Measurements from ENCODE around the gene SPNS2. TPM values are rescaled to one million over a fixed set of nuclear protein-coding genes. Genes with fewer than 3 reads are reported as not detected.

The SPNS2 gene
- total RNA-seq, 4 donors from 2014 or later = 8.7 to 72.0 (median 18.2) TPM

- in situ Hi-C loops (cut with MboI; ENCODE audit: low pct_ligation_motif_present in 1 of 4, low pct_unique_long_range_greater_than_20kb in 1 of 4, low sequenced_read_pairs in 3 of 4) = no loop called here
- H3K4me3 ChIP-seq = no peak overlapping the region
- 69% methylated on average over 5 of the region's 5 CpGs; no CpG with 5 or more reads in 1 of the 2 donors for WGBS, 2 donors (ENCODE audit: low coverage in 1 of 2)
- H3K4me1 ChIP-seq = peaks cover 0 to 6% (median 2%) of the 10 kb centered on the region in 4 donors
- no peak for DNase-seq
- TF ChIP-seq POLR2AphosphoS5 (IDR thresholded peaks at IDR 0.05) (no peak), POLR2A (IDR thresholded peaks at IDR 0.05) (no peak), EP300 (IDR thresholded peaks at IDR 0.05; ENCODE audit: low read depth) (no peak)
- TF ChIP-seq, protein P1, sequence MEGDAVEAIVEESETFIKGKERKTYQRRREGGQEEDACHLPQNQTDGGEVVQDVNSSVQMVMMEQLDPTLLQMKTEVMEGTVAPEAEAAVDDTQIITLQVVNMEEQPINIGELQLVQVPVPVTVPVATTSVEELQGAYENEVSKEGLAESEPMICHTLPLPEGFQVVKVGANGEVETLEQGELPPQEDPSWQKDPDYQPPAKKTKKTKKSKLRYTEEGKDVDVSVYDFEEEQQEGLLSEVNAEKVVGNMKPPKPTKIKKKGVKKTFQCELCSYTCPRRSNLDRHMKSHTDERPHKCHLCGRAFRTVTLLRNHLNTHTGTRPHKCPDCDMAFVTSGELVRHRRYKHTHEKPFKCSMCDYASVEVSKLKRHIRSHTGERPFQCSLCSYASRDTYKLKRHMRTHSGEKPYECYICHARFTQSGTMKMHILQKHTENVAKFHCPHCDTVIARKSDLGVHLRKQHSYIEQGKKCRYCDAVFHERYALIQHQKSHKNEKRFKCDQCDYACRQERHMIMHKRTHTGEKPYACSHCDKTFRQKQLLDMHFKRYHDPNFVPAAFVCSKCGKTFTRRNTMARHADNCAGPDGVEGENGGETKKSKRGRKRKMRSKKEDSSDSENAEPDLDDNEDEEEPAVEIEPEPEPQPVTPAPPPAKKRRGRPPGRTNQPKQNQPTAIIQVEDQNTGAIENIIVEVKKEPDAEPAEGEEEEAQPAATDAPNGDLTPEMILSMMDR (IDR thresholded peaks at IDR 0.05) = no peak
- H3K9me3 ChIP-seq = no peaks in the 10 kb centered on the region
- no peaks in the 10 kb centered on the region for H3K36me3 ChIP-seq
- H3K27me3 ChIP-seq = no peaks in the 10 kb centered on the region
- H3K27ac ChIP-seq = no peak overlapping the region
- intact Hi-C loops (cut with DNase I; ENCODE audit: low total_unique reads) = no loop called here
Observed at GRCh38 chr17:4515501-4515900, 16.8 kb downstream of the SPNS2 start.

DNA sequence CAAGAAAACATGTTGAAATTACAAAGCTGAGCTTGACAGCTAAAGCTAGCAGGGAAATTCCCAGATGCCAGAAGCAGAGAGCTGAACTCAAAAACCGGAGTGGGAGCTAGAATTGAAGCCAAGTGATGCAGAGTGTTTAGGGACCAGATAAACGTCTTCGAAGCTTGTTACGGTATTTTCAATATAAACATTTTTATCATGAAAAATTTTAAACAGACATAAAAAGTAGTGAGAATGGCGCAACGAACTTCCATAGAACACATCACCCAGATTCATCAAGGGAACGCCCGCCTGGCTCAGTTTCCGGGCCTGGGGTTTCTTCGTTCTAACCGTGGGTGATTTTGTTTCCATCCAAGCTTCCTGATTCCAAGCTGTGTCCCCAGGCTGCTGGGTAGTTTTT lies 18.1 kb downstream of the SPNS2 start:
- Histone ChIP-seq H3K9me3 (no peaks in the 10 kb centered on the region), H3K4me3 (no peak overlapping the region), H3K36me3 (no peaks in the 10 kb centered on the region), H3K27me3 (no peaks in the 10 kb centered on the region), H3K4me1 (peaks cover 0 to 11% (median 6%) of the 10 kb centered on the region in 4 donors), H3K27ac (peak overlapping the region in 1 of 4 donors; percentile 11)
- intact Hi-C loops (cut with DNase I; ENCODE audit: low total_unique reads) = no loop called here
- TF ChIP-seq, protein P1 (IDR thresholded peaks at IDR 0.05) = no peak
- TF ChIP-seq EP300 (IDR thresholded peaks at IDR 0.05; ENCODE audit: low read depth) = no peak
- TF ChIP-seq POLR2A (IDR thresholded peaks at IDR 0.05) = no peak
- TF ChIP-seq POLR2AphosphoS5 (IDR thresholded peaks at IDR 0.05) = no peak
- WGBS, 2 donors (ENCODE audit: low coverage in 1 of 2) = 61 to 76% methylated on average over 11 of the region's 11 CpGs
- in situ Hi-C loops (cut with MboI; ENCODE audit: low pct_ligation_motif_present in 1 of 4, low pct_unique_long_range_greater_than_20kb in 1 of 4, low sequenced_read_pairs in 3 of 4) = no loop called here
- no peak for DNase-seq

DNA sequence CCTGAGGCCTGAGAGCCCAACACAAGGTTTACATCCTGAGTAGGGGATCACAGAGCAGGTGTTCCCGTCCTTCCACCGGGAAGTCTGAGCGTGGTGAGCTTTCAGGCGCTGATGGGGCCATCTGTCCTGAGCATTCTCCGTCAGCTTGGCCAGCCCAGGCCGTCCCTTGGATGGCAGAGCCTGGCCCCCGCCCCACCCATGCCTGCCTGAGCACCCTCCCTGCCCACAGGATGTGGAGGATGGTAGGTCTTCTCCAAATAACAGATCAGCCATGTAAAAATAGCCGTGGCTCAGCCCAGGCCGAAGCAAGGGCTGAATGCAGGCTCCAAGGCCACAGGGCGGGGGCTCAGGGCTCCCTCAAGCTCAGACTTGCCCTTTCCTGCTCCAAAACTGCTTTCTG lies 20.2 kb downstream of the SPNS2 start:
- TF ChIP-seq, protein P1 (IDR thresholded peaks at IDR 0.05) = no peak

DNA sequence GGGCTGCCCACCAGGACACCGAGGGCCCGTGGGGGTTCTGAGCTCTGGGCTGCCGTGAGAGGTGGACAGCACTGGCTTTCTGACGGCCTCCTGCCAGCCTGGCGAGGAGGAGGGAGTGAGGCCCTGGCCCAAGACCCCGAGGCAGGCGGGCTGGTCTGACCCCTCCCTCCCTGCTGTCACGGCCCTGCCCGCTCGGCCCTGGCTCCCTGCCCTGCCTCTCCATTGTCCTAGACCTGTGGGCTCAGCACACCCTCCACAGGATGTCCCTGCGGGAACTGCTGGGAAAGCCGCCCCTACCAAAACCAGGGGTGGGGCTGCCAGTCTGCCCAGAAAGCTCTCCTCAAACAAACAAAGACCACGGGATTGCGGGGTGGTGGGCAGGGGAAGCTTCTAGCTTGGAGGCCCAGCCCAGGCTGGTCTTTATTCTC lies 20.7 kb downstream of the SPNS2 start:
- in situ Hi-C loops (cut with MboI; ENCODE audit: low pct_ligation_motif_present in 1 of 4, low pct_unique_long_range_greater_than_20kb in 1 of 4, low sequenced_read_pairs in 3 of 4) = no loop called here
- Histone ChIP-seq H3K9me3 (no peaks in the 10 kb centered on the region), H3K27me3 (no peaks in the 10 kb centered on the region), H3K4me1 (peaks cover 0 to 11% (median 7%) of the 10 kb centered on the region in 4 donors), H3K36me3 (no peaks in the 10 kb centered on the region), H3K27ac (peak overlapping the region; percentile 16 to 51 (median 46)), H3K4me3 (no peak overlapping the region)
- 80% methylated on average over 7 of the region's 14 CpGs; no CpG with 5 or more reads in 1 of the 2 donors for WGBS, 2 donors (ENCODE audit: low coverage in 1 of 2)
- intact Hi-C loops (cut with DNase I; ENCODE audit: low total_unique reads) = no loop called here
- TF ChIP-seq POLR2A (IDR thresholded peaks at IDR 0.05) (no peak), POLR2AphosphoS5 (IDR thresholded peaks at IDR 0.05) (no peak), EP300 (IDR thresholded peaks at IDR 0.05; ENCODE audit: low read depth) (no peak)
- TF ChIP-seq, protein P1 (IDR thresholded peaks at IDR 0.05) = no peak
- DNase-seq = no peak

More for the DNA sequence above, 20.2 kb downstream of the SPNS2 start:
- H3K27me3 ChIP-seq = no peaks in the 10 kb centered on the region
- intact Hi-C loops (cut with DNase I; ENCODE audit: low total_unique reads) = no loop called here
- H3K27ac ChIP-seq = peak overlapping the region; percentile 16 to 51 (median 24)
- in situ Hi-C loops (cut with MboI; ENCODE audit: low pct_ligation_motif_present in 1 of 4, low pct_unique_long_range_greater_than_20kb in 1 of 4, low sequenced_read_pairs in 3 of 4) = no loop called here
- no peaks in the 10 kb centered on the region for H3K9me3 ChIP-seq
- no peaks in the 10 kb centered on the region for H3K36me3 ChIP-seq
- peaks cover 0 to 11% (median 7%) of the 10 kb centered on the region in 4 donors for H3K4me1 ChIP-seq
- DNase-seq = no peak
- 77% methylated on average over 10 of the region's 10 CpGs; no CpG with 5 or more reads in 1 of the 2 donors for WGBS, 2 donors (ENCODE audit: low coverage in 1 of 2)
- no peak overlapping the region for H3K4me3 ChIP-seq
